Daoy (cell line): ENCODE data around the gene WDFY3. TPM values are rescaled to one million over a fixed set of nuclear protein-coding genes. Genes with fewer than 3 reads are reported as not detected.
A peak's percentile ranks its signal among the peaks of the same experiment; 100 is the strongest.
"Not testable (repeated sequence)": the region's sequence is repeated elsewhere in the genome, so short reads cannot be mapped to it uniquely, and the experiment has no call there.

Experiments used
- DNase-seq: peaks from one replicate; pipeline ENCODE4 v3.0.0-alpha.2; 2015; ENCODE audit warnings: low read depth
- total RNA-seq: library from RNA; depleted of rRNA; stranded (reverse); fragments of >200 nt; shearing (Covaris generic); gene quantifications from 2 replicates; pipeline ENCODE4 v1.2.3, GENCODE V29; 2014

WDFY3 gene
- total RNA-seq, 1 experiment from 2014 or later: 5.1 TPM

GRCh38 chr4:84718699-84719098, 247.8 kb downstream of the WDFY3 start:
- DNase-seq: no peak

- DNase-seq: no peak
Observed at GRCh38 chr4:84710548-84710947, 255.9 kb downstream of the WDFY3 start.

GRCh38 chr4:84708406-84709135, 257.9 kb downstream of the WDFY3 start:
- DNase-seq: no peak

- DNase-seq: no peak
Observed at GRCh38 chr4:84706286-84706685, 260.2 kb downstream of the WDFY3 start.

GRCh38 chr4:84699001-84699671, 267.4 kb downstream of the WDFY3 start:
- no peak for DNase-seq

- no peak for DNase-seq
Observed at GRCh38 chr4:84697615-84698201, 268.8 kb downstream of the WDFY3 start.

- no peak for DNase-seq
Observed at GRCh38 chr4:84697159-84697558, 269.3 kb downstream of the WDFY3 start.

- DNase-seq: no peak
Observed at GRCh38 chr4:84691800-84692199, 274.7 kb downstream of the WDFY3 start.

GRCh38 chr4:84691170-84691691, 275.3 kb downstream of the WDFY3 start:
- peak; percentile 73 for DNase-seq

- peak; percentile 23 for DNase-seq
Observed at GRCh38 chr4:84690481-84690880, 276.0 kb downstream of the WDFY3 start.

GRCh38 chr4:84689197-84689596, 277.3 kb downstream of the WDFY3 start:
- no peak for DNase-seq

GRCh38 chr4:84688605-84689004, 277.9 kb downstream of the WDFY3 start:
- DNase-seq: no peak

GRCh38 chr4:84685105-84685504, 281.4 kb downstream of the WDFY3 start:
- DNase-seq: no peak

GRCh38 chr4:84684361-84684760, 282.1 kb downstream of the WDFY3 start:
- DNase-seq: no peak

GRCh38 chr4:84683064-84683850, 283.2 kb downstream of the WDFY3 start:
- no peak for DNase-seq

GRCh38 chr4:84682661-84683060, 283.8 kb downstream of the WDFY3 start:
- DNase-seq: not testable (repeated sequence)

- DNase-seq: peak; percentile 23
Observed at GRCh38 chr4:84681486-84682274, 284.8 kb downstream of the WDFY3 start.

GRCh38 chr4:84680956-84681355, 285.5 kb downstream of the WDFY3 start:
- DNase-seq: peak; percentile 3

- no peak for DNase-seq
Observed at GRCh38 chr4:84678976-84679744, 287.3 kb downstream of the WDFY3 start.

- no peak for DNase-seq
Observed at GRCh38 chr4:84677995-84678394, 288.5 kb downstream of the WDFY3 start.
